HG02943 (cell line): ENCODE results near the gene RGL3.
"Not testable (repeated sequence)": the region's sequence is repeated elsewhere in the genome, so short reads cannot be mapped to it uniquely, and the experiment has no call there.

ENCODE experiments used
- ATAC-seq: cut with Tn5 transposase; IDR thresholded peaks from one replicate; pipeline ENCODE4 v1.9.1; 2021; ENCODE audit warnings: mild to moderate bottlenecking, low read depth, moderate library complexity; ENCODE audit not compliant: unreplicated experiment

Gene RGL3

GRCh38 chr19:11364296-11364904 is 54.7 kb downstream of the RGL3 start:
- no peak for ATAC-seq

GRCh38 chr19:11363881-11364280 is 55.2 kb downstream of the RGL3 start:
- no peak for ATAC-seq

GRCh38 chr19:11361771-11362731 is 57.1 kb downstream of the RGL3 start:
- no peak for ATAC-seq

GRCh38 chr19:11361037-11361770 is 57.9 kb downstream of the RGL3 start:
- no peak for ATAC-seq

GRCh38 chr19:11359421-11359820 is 59.7 kb downstream of the RGL3 start:
- no peak for ATAC-seq

- no peak for ATAC-seq
Observed at GRCh38 chr19:11356676-11357550, 62.2 kb downstream of the RGL3 start.

GRCh38 chr19:11356074-11356397 is 63.1 kb downstream of the RGL3 start:
- no peak for ATAC-seq

GRCh38 chr19:11355160-11356073 is 63.7 kb downstream of the RGL3 start, which contains the start of gene PLPPR2:
TSS of gene PLPPR2 (plus strand) at chr19:11355432. CDS start at chr19:11357674, 2,242 bp downstream.
- no peak for ATAC-seq

GRCh38 chr19:11354102-11354501 is 65.0 kb downstream of the RGL3 start:
- not testable (repeated sequence) for ATAC-seq

GRCh38 chr19:11349171-11349570 is 69.9 kb downstream of the RGL3 start:
- ATAC-seq = no peak

GRCh38 chr19:11347546-11348039 is 71.5 kb downstream of the RGL3 start:
- ATAC-seq = no peak

GRCh38 chr19:11346104-11346940 is 72.8 kb downstream of the RGL3 start, which contains the start of the genes CCDC159 and TMEM205:
TSS of gene CCDC159 (plus strand) at chr19:11346519. CDS start at chr19:11346607, 88 bp downstream.
TSS of gene TMEM205 (minus strand) at chr19:11346268. CDS start at chr19:11345619, 649 bp downstream.
- ATAC-seq = peak; percentile 89

- no peak for ATAC-seq
Observed at GRCh38 chr19:11345122-11345803, 73.9 kb downstream of the RGL3 start.
